GM12873 (cell line): Measurements from ENCODE around the gene LRRC8B.

Source experiments
- CTCF ChIP-seq: IDR thresholded peaks from 2 replicates; pipeline ENCODE4 v1.5.1; 2012; ENCODE audit warnings: low read depth, mild to moderate bottlenecking, moderate library complexity, low read length, control low read depth; ENCODE audit not compliant: insufficient read depth; ENCODE audit errors: missing control alignments

The LRRC8B gene

GRCh38 chr1:89633800-89634625 lies 109.4 kb downstream of the LRRC8B start:
- no peak for TF ChIP-seq CTCF

DNA sequence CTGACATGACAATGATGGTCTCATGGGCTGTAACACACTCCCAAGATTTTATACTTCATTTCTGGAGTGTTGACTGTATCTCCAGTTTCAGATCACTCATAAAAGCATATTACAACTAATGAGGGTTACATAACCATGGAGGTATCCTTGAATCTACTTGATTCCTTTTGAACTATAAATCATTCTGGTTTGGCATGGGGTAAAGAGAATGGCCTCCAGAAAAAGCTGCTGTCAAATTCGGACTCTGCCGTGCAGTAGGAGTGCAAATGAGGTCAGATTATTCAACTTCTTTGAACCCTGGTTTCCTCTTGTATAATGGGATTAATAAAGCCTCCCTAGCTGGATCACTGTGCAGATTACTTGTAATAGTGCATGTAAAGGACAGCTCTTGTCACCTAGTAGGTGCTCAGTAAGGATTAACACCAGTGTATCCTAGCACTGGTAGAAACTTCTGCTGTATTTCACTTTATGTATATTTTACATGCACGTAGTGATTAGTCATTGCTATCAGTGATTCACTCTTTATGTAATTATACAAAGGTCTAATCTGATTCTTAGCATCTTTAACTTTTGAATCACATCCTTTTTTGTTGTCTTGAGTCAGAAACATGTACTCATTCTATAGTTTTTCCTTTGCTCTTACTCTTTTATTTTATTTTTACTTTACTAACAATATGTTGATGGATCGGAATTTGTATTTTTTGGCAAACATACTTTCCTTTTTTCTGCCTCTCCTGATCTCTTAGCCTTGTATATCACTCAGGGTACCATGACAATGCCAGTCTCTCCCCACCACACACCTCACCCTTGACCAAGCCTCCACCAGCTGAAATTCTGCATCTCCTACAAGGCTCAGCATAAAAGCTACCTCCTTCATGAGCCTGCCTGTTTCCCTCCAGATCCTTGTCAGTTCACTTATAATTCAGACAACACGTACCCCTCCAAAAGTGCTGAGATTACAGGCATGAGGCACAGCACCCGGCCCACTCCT lies 111.5 kb downstream of the LRRC8B start:
- TF ChIP-seq CTCF = no peak

DNA sequence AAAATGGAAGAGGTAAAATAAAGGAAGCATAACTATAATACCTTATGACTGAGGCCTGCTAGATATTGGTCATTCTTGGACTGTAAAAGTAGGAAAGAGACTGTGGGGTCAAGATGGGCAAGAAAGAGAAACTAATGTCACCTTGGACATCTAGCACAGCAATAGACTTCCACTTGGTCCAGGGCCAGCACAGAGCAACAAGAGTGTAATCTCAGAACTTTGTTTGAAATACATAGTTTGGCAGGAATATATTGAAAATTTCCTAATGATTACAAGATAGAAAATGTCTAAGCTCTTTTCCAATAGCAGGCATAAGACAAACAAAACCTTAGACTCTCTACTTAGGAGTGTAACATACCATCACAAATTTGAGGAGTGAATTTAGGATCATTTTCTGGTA lies 112.9 kb downstream of the LRRC8B start:
- no peak for TF ChIP-seq CTCF

GRCh38 chr1:89640440-89640839 lies 115.8 kb downstream of the LRRC8B start:
- TF ChIP-seq CTCF = no peak

GRCh38 chr1:89641781-89642180 lies 117.2 kb downstream of the LRRC8B start:
- no peak for TF ChIP-seq CTCF

GRCh38 chr1:89643577-89643976 lies 118.9 kb downstream of the LRRC8B start:
- no peak for TF ChIP-seq CTCF
